ENCODE measurements around the gene FGF1. TPM values are rescaled to one million over a fixed set of nuclear protein-coding genes. Genes with fewer than 3 reads are reported as not detected.
A peak's percentile ranks its signal among the peaks of the same experiment; 100 is the strongest.

Gene FGF1
- total RNA-seq, 1 donor: 1.2 TPM

DNA sequence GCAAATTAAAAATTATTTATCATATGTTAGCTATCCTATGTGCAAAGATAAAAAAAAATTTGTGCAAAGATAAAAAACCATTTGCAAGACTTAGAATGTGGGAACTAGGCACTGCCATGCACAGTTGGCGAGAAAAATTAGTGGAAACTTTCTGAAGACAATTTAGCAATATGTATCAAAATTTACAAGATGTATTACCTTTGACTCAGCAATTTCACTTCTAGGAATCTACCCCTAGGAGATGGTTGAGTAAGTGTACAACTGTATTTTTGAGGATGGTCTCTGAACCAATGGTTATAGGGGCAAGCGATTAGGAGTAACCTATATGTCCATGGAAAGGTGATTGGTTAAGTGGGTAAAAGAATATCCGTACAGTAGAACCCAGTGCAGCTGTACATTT, 88.9 kb downstream of the FGF1 start:
- TF ChIP-seq, protein P1, sequence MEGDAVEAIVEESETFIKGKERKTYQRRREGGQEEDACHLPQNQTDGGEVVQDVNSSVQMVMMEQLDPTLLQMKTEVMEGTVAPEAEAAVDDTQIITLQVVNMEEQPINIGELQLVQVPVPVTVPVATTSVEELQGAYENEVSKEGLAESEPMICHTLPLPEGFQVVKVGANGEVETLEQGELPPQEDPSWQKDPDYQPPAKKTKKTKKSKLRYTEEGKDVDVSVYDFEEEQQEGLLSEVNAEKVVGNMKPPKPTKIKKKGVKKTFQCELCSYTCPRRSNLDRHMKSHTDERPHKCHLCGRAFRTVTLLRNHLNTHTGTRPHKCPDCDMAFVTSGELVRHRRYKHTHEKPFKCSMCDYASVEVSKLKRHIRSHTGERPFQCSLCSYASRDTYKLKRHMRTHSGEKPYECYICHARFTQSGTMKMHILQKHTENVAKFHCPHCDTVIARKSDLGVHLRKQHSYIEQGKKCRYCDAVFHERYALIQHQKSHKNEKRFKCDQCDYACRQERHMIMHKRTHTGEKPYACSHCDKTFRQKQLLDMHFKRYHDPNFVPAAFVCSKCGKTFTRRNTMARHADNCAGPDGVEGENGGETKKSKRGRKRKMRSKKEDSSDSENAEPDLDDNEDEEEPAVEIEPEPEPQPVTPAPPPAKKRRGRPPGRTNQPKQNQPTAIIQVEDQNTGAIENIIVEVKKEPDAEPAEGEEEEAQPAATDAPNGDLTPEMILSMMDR (IDR thresholded peaks at IDR 0.05; ENCODE audit: insufficient read depth, low read length): no peak
- DNase-seq (ENCODE audit: low read depth): no peak
- H3K4me3 ChIP-seq (ENCODE audit: low read depth, low read length): no peak overlapping the region

DNA sequence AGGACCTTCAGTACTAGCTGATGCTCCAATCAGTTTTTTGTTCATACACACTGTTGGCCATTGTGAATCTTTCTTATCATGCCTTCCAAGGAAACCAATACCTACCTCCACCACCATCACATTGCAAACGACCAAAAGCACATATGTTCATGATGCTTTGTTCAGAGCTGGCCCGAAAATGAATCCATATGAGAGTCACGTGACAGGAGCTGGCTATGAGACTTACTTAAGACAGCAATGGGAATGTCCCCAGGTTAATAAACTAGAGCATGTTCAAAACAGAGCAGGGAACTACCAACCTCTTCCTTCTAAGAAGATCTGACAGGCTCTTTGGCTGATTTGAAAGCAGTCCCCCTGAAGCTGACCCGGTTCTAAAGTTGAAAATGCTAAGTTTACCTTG, 93.5 kb downstream of the FGF1 start:
- TF ChIP-seq, protein P1 (IDR thresholded peaks at IDR 0.05; ENCODE audit: insufficient read depth, low read length): no peak
- DNase-seq (ENCODE audit: low read depth): no peak
- no peak overlapping the region for H3K4me3 ChIP-seq (ENCODE audit: low read depth, low read length)

DNA sequence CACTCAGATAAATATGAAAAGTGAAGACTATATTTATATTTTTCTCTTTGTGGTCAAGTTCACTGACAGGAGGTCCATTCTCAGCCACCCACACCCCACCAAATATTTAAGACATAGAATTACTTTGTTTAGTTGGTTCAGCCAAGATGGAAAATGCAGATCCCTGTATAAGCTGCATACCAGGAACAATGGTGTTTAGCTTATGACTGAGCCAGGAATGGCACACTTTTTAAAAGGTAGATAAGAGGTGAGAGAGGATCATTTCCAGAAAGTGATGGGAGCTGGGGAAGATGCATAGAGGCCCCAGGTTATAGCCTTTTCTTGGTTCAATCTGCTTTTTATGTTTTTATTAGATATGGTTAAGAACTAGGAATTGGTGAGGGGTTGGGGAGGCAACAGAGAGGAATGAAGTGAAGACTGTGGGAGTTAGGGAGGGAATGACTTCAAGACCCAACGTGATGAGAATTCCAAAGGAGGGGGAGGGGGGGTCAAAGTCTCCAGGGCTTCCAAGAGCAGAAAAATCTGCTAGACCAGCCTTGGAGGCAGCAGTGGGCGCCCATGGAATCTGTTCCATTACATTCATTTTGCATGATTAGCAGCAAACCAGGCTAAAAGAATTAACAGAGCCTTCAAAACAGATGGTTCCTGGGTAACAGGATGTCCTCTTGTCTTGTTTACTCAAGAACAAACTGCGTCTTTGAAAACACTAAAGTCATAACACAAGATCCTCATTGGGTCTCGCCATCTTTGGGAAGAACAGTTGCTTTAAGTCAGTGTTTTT, 95.2 kb downstream of the FGF1 start:
- TF ChIP-seq, protein P1 (IDR thresholded peaks at IDR 0.05; ENCODE audit: insufficient read depth, low read length): no peak
- no peak overlapping the region for H3K4me3 ChIP-seq (ENCODE audit: low read depth, low read length)
- no peak for DNase-seq (ENCODE audit: low read depth)

DNA sequence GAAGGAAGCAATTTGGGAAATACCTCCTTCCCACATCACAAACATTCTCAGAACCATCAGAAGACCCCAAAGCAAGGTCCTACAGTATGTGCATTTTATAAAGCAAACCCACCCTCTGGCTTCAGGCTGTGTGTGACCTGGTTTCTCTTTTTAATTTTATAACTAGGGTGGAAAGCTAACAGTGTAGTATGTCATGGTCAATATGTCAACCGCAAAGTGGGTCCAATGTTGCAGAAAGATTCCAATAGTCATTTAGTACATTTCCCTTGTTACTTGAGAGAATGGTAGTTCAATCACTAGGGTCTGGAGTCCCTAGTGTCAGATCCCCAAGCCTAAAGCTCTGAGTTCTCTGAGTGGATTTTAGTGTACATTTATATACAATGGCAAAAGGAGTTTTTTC, 96.2 kb downstream of the FGF1 start:
- TF ChIP-seq, protein P1 (IDR thresholded peaks at IDR 0.05; ENCODE audit: insufficient read depth, low read length): no peak
- H3K4me3 ChIP-seq (ENCODE audit: low read depth, low read length): no peak overlapping the region
- no peak for DNase-seq (ENCODE audit: low read depth)

DNA sequence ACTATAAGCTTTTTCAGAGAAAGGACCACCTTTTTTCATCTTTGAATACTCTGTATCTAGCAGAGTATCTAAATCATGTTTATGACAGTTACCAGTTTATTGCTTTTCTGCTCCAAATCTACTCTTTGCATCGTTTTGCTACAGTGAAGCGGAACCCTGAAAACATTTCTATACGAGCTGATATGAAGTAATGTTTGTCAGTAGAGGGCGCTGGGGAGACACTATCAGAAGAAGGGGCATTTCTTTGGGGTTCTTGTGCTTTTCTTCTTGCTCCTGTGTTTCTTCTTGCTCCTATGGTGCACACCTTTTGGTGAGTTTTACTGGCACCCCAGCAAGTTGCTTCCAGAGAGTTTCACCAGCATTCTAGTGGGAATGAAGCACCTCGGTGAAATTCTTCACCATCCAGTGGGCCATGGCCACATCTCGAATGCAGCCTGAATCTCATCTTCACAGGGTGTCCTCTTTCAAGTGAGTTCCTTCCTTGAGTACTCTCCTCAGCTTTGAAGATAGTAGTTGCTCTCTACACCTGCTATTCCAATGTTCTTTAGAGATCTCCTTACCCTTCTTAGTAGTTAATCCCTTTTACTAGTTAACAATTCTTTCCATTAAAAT, 98.4 kb downstream of the FGF1 start:
- peak; percentile 49 for DNase-seq (ENCODE audit: low read depth)
- TF ChIP-seq, protein P1 (IDR thresholded peaks at IDR 0.05; ENCODE audit: insufficient read depth, low read length): peak; percentile 61

DNA sequence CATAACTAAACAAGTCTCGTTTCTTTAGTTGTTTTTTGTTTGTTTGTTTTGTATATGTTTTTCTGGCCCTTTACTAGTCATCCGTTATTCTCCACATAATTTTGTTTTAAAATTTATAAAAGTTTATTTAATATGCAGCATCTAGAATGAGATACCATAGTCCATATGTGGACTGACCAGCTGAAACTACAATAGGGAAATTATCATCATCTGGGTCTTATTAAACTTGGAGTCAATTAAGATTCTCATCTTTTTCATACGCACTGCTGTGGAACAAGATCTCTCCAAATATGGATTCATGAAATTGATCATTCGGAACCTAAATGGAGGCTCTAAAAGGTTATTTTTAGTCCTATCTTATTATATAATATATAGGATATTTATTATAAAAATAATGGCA, 99.3 kb downstream of the FGF1 start:
- TF ChIP-seq, protein P1 (IDR thresholded peaks at IDR 0.05; ENCODE audit: insufficient read depth, low read length): no peak
- H3K4me3 ChIP-seq (ENCODE audit: low read depth, low read length): no peak overlapping the region
- no peak for DNase-seq (ENCODE audit: low read depth)

More for the DNA sequence above, 98.4 kb downstream of the FGF1 start:
- H3K4me3 ChIP-seq (ENCODE audit: low read depth, low read length): no peak overlapping the region

All from fibroblast of the aortic adventitia (primary cell).